Subcutaneous adipose tissue (tissue), 4 donors: Measurements from ENCODE around the gene SH3PXD2A. TPM values are rescaled to one million over a fixed set of nuclear protein-coding genes. Genes with fewer than 3 reads are reported as not detected.

Experiments
- total RNA-seq, 4 donors: library from RNA; depleted of rRNA; stranded (reverse); fragments of >200 nt; gene quantifications; one replicate each; pipeline ENCODE4 v1.1.0, GENCODE V29; 2016
- TF ChIP-seq, protein P1 (sequence below): fragments of 450-650 bp; IDR thresholded peaks from one replicate; pipeline ENCODE4 v1.5.1; 2016; ENCODE audit warnings: low read depth, mild to moderate bottlenecking, control low read depth, antibody characterized with exemption, moderate library complexity

Gene SH3PXD2A
- total RNA-seq, 4 donors from 2014 or later: 13.0 to 23.6 (median 18.7) TPM

DNA sequence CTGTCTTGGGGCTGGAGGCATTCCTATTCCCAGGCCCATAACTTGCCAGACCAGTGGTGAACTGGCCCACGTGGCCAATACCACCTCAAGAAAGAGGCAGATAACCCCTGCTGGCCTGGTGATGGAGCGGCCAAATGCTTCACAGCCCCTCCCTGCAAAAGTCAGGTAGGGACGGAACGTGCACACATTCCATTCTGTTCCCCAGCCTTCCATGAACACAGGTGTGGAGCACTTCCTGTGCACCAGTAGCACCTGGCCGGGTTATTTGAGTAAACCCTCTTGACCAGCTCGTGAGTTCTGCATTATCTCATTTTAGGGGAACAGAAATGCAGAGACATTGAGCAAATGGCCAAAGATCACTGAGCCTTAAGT lies 134.4 kb downstream of the SH3PXD2A start:
- TF ChIP-seq, protein P1, sequence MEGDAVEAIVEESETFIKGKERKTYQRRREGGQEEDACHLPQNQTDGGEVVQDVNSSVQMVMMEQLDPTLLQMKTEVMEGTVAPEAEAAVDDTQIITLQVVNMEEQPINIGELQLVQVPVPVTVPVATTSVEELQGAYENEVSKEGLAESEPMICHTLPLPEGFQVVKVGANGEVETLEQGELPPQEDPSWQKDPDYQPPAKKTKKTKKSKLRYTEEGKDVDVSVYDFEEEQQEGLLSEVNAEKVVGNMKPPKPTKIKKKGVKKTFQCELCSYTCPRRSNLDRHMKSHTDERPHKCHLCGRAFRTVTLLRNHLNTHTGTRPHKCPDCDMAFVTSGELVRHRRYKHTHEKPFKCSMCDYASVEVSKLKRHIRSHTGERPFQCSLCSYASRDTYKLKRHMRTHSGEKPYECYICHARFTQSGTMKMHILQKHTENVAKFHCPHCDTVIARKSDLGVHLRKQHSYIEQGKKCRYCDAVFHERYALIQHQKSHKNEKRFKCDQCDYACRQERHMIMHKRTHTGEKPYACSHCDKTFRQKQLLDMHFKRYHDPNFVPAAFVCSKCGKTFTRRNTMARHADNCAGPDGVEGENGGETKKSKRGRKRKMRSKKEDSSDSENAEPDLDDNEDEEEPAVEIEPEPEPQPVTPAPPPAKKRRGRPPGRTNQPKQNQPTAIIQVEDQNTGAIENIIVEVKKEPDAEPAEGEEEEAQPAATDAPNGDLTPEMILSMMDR: no peak

DNA sequence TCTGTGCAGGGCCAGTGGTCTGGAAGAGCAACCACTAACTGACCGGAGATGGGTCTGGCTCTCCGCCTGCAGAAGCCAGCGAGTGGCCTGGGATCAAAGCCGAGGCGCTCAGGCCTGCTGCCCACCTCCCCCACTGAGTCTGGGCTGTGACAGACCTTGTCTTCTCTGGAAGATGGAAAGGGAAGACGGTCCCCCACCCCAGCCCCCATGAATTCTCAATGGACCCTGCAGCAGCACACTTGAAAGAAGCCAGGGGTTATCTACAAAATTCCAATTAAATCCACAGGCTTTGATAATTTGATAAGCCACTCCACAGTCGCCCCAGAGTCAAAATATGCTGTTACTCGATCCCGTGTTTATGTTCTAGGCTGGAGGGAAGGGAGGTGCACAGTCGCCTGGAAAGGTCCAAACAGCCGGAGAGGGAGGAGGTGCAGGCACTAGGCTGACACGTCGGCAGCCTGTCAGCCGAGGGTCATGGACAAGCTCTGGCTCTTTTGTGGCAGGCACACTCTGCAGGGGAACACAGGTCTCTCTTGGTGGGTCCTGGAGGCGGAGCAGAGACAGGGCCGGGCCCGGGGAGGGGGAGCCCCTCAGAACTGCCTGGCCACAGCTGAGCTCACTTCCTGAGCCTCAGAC lies 134.9 kb downstream of the SH3PXD2A start:
- TF ChIP-seq, protein P1: no peak

DNA sequence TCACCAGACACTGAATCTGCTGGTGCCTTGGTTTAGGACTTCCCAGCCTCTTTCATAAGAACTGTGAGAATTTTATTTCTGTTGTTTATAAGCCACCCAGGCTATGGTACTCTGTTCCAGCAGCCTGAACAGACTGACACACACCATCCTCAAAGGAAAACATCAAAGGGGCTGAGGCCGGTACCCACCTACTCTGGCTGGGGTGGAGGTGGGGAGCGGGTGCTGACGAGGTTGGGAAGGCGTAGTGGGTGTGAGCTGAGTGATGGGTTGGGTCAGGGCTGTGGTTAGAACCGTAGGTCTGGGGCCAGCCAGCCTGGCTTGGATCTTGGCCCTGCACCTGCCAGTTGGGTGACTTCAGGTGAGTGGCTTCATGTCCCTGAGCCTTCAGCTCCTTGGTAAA lies 136.3 kb downstream of the SH3PXD2A start:
- TF ChIP-seq, protein P1: no peak

DNA sequence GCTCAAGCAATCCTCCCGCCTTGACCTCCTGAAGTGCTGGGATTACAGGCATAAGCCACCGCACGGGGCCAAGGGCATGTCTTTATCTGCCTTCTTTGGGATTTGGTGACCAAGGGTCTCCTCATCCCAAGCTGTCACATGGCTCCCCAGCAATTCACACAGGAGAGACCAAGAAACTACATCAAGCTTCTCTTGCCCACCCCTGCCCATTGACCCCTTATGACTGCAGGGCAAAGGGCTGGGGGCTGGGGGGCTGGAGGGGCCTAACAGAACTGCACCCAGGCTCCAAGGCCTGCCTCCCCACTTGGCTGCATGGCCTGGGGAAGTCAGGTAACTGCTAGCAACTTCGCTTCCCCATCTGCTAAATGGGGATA lies 137.1 kb downstream of the SH3PXD2A start:
- TF ChIP-seq, protein P1: no peak

DNA sequence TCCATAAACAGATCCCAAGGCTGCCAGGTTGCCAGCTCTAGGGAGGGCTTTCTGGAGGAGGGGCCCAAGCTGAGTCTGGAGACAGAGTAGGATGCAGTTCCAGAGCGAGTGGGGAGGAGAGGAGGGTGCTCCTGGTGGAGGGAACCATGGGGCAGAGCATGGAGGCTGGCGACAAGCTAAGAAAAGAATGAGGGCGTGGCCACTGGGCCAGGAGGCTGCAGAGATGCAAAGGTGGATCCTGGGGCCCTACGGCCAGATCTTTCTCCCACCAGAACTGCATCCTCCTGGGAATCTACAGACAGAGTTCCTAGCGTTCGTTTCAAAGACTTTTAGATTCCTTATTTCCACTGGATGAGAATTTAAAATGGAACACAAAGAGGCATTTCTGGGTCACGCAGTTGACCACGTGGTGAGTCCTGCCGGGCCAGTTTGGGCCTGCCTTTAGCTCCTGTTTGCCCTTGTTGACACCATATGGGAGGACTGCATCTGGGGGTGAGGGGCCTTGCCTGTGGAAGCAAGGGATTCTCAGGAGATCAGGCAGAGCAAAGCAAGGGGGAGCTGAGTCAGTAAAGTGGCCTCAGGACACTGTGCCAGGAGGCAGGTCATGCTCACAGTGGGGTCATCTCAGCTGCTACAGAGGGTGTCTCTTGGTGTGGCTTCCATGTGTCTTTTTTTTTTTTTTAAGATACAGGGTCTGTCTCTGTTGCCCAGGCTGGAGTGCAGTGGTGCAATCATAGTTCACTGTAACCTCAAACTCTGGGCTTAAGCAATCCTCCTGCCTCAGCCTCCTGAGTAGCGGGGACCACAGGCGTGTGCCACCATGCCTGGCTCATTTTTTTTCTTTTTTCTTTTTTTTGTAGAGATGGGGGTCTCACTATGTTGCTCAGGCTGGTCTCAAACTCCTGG lies 137.8 kb downstream of the SH3PXD2A start:
- TF ChIP-seq, protein P1: no peak

DNA sequence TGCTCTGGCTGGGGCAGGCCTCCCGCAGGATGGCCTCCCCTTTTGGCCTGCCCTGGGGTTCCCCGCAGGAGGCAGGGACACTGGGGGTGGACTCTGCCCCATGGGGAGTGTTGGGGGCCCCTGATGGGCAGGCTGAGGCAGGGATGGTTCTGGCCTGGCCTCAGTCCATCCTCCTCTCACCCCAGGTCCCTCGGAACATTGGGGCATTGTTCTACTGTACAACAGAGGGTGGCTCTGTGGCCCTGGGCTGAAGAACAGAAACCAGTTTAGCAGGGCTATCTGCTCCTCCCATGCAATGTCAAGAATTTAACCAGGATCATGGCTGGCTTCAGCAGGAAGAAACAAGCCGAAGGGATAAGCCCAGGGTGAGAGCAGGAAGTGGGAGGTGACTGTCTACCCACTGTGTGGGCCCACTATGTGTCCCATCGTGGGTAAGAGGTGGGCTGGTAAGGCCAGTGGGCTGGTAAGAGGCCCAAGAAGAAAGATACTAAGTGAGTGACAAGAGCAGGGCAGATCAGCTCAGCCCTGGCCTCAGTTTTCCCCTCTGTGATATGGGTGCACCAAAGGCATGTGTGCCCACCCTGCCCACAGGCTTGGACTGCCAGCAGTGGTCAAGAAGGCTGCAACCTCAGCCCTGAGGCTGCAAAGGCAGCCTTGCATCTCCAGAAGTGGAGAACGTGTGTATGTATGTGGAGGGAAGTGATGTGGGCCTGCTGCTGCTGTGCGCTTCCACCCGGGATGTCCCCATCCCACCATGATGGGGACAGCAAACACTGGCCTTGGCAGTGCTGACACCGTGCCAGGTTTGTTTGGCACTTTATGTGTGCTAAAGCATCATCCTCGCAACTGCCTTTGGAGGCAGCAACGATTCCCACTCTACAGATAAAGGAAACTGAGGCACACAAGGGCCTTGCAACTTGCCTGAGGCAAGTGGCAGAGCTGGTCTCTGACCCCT lies 138.9 kb downstream of the SH3PXD2A start:
- TF ChIP-seq, protein P1: no peak
